ENCODE results near the gene RASGRF1.

Gene RASGRF1

DNA sequence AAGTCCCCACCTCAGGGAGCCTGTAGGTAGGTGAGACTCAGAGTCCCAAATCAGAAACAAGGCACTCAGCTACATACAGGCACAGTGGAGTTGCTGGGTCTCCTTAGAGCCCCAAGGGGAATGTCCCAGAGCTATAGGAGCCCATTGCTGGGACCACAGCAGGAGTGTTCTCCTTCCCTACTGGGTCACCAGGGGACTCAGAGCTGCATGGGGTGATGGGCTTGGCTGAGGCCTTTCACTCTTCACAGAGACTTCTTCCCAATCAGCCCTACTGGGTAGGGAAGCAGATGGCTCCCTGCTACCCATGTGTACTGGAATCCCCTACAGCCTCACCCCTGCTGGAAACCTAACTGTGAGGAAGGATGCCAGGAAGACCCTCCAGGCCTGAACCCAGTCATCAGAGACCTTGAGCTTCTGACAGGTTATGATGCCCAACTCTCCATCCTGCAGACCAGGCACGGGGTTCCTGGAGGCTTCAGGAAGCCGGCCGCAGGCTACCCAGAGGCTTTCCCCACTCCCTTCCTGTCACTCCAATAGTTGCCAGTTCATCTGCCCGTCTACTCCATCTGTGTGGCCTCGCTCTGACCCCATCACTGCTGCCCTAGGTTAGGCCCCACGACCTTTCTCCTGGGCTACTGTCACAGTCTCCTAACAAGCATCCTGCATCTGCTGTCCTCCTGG, 24.0 kb downstream of the RASGRF1 start:
- no peak for DNase-seq (ENCODE audit: low read depth)

GRCh38 chr15:79065706-79066376, 24.7 kb downstream of the RASGRF1 start:
- no peak for DNase-seq (ENCODE audit: low read depth)

DNA sequence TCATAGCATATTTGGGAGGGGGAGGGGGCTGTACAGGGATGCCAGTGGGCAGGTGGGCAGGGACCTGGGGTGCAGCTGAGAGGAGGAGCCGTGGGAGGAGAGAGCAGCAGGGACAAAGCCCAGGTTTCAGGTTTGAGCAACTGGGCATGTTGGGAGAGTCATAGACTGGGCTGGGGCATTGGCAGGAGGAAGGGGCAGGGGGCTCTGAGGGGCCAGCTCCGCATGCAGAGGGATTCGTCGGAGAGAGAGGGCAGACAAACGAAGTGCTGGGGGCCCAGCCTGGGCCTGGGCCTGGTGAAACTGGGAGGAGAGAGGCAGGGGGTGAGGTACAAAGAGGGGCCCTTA, 25.2 kb downstream of the RASGRF1 start:
- no peak for DNase-seq (ENCODE audit: low read depth)

DNA sequence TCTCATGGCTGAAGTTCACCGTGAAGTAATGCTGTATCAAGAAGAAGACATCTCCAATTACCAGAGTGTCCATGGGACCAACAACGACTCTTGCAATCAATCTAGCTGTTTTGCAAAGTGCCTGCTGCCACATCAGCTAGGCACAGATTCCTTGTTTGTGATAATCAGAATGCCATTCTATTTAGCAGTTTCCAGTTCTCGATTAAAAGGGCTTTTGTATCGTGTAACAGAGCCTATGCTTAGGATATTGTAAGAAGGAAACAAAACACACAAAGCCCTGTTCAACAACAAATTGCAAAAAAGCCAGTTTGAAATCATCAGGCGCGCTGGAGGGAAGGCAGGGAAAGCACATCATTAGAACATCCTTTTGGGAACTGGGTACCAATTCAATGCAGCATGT, 26.1 kb downstream of the RASGRF1 start:
- no peak for DNase-seq (ENCODE audit: low read depth)

DNA sequence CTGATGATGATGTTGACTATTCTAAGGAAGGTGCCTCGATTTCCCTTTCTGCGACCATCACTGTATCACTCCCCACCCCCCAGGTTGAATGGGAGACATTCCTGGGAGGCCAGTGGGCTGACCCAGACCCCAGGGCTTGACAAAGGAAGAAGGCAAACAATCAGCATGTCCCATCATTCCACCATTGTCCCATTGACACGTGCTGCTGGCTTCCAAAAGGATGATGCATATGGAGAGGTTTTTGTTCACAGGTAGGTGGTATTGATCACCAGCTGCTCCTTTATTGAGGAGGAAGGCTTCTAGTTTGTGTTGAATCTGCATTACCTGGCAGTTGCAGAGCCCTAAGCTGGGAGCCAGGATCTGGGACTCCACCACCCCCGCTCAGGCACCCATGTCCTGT, 30.4 kb downstream of the RASGRF1 start:
- DNase-seq (ENCODE audit: low read depth) = no peak

DNA sequence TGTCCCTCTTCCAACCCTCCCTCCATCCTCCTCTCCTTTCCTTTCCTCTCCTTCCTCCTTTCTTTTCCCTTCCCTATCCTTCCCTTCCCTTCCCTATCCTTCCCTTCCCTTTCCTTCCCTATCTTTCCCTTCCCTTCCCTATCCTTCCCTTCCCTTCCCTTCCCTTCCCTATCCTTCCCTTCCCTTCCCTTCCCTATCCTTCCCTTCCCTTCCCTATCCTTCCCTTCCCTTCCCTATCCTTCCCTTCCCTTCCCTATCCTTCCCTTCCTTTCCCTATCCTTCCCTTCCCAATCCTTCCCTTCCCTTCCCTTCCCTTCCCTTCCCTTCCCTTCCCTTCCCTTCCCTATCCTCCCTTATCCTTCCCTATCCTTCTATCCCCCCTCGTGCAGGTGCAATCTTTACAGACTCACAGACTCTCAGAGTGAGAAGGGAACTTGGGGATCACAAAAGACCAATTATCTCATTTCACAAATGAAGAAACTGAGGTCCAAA, 31.5 kb downstream of the RASGRF1 start:
- DNase-seq (ENCODE audit: low read depth) = no peak

DNA sequence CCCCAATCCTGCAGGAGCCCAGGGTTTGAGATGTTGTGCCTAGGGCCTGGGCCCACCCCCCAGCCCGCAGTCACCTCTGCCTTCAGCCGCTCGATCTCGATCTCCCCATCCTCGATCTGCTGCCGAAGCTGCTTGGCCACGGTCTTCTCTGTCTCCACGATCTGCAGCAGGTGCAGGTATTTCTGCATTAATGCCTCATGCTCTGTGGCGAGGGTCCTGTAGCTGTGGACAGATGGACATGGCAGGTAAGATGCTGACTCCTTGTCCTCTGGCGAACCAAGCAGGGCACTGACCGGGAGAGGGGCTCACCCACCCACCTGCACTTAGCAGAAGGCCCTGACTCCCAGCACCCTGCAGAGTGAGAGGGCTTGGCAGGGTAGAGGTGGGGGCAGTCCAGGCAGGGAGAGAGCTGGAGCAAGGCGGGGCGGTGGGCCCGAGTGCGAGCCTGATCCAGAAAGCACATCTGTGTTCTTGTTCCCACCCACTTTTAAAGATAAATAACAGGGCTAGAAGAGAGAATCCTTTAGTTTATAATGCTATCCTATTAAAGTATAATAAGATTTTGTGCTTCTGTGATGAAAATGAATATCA, 32.2 kb downstream of the RASGRF1 start:
- no peak for DNase-seq (ENCODE audit: low read depth)

- no peak for DNase-seq (ENCODE audit: low read depth)
These were observed 33.5 kb downstream of the RASGRF1 start for GRCh38 chr15:79057050-79057449.

DNA sequence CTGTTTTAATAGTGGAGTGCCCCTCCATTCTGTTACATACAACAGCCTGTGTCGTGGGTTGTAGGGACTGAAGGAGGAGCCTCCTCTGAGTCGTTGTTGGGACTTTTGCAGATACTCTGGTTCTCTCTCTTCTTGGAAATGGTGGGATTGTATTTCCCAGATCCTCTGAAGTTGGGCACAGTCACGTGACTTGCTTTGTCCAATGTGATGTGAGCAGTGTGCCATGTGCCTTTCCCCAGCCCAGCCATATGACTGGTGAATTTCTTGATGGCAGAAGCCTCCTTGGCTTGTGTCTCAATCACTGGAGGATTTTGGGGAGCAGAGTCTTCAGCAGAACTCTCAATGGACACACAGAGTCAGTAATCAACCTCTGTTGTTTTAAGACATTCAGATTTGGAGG, 36.2 kb downstream of the RASGRF1 start:
- DNase-seq (ENCODE audit: low read depth) = no peak

DNA sequence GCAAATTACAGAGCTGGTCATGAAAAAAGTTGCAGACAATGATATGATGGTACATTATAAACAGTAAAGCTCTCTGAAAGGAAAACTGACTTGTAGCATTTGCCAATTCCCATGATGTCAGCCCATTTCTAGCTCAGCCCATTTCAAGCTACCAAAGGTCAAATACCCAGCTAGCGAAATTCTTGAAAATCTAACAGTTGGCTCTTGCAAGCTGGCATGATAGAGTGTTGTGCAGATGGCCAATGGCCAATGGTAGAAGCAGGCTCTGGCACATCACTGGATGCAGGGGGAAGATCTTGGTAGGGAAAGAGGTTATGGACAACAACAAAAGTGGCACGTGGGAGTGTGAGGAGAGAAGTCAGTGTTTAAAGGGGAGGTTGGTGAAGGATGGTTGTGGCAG, 36.7 kb downstream of the RASGRF1 start:
- DNase-seq (ENCODE audit: low read depth) = no peak

- no peak for DNase-seq (ENCODE audit: low read depth)
These were observed 38.4 kb downstream of the RASGRF1 start for GRCh38 chr15:79051941-79052731.

GRCh38 chr15:79051029-79051428, 39.6 kb downstream of the RASGRF1 start:
- no peak for DNase-seq (ENCODE audit: low read depth)

DNA sequence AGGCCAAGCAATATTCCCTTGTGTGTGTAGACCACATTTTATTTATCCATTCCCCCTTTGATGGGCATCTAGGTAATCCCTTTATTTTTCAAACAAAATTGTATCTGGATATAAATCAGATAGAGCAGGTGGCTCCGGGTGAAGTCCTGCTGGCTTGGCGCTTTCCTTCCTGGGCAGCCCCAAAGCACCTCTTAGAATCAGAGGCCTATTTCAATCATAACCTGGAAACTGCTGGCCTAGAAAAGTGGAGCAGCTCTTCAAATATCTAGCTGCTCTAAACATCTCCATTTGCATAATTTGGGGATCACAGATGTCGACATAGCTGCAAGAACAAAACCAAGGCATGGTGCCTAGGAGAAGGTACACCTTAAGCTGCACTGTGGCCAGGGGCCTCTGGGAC, 40.2 kb downstream of the RASGRF1 start:
- DNase-seq (ENCODE audit: low read depth) = no peak

GRCh38 chr15:79049416-79049815, 41.2 kb downstream of the RASGRF1 start:
- DNase-seq (ENCODE audit: low read depth) = no peak

DNA sequence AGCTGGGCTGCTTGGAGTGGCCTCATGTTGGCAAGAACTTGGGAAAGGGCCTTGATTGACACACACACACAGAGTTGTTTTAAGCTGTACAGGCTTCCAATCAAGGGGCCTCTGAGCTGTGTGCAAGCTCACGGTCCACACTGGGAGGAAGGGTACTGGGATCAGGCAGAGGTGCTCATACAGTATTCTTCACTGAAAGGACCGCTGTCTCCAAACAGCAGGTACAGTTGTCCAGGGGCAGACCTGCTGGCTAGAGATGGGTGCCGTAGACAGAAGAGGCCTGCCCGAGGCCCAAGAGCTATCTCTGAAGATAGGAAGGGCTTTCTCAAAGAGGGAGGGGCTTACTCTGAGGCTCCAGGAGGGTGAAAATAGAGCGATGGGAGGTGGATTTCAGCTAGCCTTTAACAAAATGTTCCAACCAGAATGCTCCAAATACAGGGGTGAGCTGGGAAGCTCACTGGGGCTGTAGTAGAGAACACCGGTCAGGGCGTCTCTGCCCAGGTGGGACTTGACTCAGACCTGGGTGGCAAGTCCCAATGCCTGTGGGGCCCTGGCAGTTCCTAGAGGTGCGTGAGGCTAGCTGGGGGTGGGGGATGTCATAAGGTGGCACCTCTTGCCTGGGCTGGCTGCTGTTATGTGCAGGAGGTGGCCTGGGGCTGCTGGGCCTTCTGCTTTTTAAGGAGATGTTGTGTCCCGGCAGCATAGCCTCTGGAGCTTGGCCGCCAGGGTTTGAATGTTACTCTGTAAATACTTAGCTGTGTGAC, 42.7 kb downstream of the RASGRF1 start:
- DNase-seq (ENCODE audit: low read depth) = no peak

DNA sequence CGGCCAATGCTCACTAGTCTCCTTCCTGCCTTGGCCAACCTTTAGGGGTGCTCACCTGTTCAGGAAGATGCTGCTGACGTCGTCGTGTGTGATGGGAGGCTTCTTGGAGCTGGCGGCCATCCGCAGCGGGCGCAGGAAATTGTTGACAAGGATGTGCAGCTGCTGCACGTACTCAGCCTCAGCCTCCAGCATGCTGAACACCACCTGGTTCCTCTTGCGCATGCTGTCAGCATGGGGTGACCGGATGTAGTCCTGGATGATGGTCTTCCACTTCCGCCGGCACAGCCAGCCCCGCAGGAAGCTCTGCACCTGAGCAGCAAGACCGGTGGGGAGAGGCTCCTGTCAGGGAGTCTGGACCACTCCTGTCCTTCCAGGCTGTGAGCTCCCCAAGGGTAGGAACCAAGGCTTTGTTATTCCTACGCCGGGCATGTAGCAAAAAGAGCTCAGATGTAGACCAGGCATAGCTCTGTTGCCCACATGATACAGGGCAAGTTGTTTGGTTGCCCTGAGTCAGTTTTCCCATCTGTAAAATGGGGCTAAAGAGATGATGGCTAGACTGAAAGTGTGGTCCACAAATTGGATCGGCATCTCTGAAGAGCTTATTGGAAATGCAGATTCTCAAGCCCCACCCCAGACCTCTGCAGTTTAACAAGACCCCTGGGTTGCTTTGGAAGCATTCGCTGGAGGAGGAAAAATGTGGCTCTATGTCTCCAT, 43.7 kb downstream of the RASGRF1 start:
- no peak for DNase-seq (ENCODE audit: low read depth)

DNA sequence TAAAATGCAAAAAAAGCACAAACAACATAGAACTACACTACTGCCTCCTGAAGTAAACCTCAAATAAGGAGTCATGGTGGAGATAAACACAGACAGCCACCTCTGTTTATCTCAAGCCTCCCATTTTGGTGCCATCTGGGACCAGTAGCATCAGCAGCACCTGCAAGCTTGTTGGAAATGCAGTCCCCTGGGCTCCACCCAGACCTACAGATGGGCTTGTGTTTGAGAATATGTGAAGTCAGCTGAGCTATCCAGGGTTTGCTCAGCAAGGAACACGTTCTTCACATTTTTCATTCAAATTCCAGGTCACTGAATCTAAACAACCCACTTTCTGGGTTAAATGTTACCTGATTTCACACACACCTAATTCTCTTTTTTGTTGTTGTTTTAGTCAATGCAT, 45.5 kb downstream of the RASGRF1 start:
- no peak for DNase-seq (ENCODE audit: low read depth)

GRCh38 chr15:79042213-79042928, 48.2 kb downstream of the RASGRF1 start:
- DNase-seq (ENCODE audit: low read depth) = no peak

DNA sequence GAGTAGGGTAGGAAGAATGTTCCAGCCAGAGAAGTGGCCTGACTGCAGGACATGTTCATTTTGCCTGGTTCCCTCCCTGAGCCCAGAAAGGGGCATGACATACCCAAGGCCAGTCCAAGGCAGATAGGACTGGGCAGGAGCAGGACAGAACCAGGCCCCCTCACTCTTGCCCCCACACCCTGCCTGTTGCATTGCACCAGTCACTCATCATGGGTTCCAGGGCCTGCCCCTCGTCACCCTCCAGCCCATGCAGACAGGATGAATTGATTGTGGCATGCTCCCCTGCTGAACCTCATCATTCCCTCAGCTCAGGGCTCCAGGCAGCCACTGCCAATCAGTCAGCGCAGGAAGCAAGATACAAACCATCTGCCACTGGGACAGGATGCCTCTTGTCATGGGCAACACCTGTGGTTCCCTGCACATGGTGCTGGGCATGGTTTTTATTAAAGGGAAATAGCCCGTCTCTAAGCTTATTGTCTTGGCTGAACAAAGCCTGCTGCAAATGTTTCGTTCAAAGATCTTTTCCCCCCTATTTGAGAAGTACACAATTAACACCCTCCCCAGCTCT, 48.9 kb downstream of the RASGRF1 start:
- no peak for DNase-seq (ENCODE audit: low read depth)

DNA sequence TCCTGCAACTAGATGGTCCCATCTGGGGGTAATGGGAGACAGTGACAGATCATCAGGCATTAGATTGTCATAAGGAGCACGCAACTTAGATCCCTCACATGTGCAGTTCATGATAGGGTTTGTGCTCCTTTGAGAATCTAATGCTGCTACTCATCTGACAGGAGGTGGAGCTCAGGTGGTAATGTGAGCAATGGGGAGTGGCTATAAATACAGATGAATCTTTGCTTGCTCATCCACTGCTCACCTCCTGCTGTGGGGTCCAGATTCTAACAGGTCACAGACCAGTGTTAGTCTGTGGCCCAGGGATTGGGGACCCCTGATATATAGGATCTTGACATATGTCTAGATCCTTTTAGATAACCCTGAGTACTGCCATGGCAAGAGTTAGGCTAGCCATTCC, 52.7 kb downstream of the RASGRF1 start:
- no peak for DNase-seq (ENCODE audit: low read depth)
